ENCODE results near the gene LRIT3.

The LRIT3 gene, protein sequence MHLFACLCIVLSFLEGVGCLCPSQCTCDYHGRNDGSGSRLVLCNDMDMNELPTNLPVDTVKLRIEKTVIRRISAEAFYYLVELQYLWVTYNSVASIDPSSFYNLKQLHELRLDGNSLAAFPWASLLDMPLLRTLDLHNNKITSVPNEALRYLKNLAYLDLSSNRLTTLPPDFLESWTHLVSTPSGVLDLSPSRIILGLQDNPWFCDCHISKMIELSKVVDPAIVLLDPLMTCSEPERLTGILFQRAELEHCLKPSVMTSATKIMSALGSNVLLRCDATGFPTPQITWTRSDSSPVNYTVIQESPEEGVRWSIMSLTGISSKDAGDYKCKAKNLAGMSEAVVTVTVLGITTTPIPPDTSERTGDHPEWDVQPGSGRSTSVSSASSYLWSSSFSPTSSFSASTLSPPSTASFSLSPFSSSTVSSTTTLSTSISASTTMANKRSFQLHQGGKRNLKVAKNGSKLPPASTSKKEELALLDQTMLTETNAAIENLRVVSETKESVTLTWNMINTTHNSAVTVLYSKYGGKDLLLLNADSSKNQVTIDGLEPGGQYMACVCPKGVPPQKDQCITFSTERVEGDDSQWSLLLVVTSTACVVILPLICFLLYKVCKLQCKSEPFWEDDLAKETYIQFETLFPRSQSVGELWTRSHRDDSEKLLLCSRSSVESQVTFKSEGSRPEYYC

GRCh38 chr4:109847896-109848442, at the start of gene LRIT3:
Gene LRIT3 (plus strand): TSS chr4:109848107. CDS start chr4:109848202, 95 bp downstream.
- DNase-seq: no peak

- no peak for DNase-seq
These were observed 49.0 kb upstream of the LRIT3 start for GRCh38 chr4:109798866-109799265.

DNA sequence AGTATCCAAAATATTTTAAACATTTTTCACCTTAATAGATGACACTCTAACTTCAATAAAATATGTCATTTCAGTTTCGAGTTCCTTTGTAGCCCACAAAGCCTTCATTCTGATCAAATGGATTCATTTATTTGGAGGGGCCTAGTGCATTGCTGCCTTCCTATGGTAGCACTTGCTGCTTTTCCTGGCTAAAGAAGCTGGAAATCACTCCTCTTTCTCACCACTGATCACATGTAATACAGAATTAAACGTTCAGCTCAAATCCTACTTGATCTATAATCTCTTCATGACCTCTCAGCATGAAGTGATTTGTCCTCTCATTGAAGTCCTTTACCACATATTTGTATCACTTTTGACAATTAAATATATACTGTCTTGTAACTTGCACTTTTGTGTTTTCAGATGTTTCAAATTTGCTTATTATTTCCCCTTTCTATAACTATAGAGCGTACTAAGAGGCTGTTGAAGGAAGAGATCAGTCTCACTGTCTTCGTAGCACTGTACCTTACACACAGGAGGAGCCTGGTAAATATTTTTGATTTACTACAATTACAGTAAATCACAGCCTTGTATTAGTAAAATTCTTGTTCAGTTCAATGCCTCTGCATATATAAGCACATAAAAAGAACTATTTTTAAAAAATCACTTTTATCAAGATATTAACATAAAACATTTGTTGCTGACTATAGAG, 46.7 kb upstream of the LRIT3 start:
- DNase-seq: no peak

DNA sequence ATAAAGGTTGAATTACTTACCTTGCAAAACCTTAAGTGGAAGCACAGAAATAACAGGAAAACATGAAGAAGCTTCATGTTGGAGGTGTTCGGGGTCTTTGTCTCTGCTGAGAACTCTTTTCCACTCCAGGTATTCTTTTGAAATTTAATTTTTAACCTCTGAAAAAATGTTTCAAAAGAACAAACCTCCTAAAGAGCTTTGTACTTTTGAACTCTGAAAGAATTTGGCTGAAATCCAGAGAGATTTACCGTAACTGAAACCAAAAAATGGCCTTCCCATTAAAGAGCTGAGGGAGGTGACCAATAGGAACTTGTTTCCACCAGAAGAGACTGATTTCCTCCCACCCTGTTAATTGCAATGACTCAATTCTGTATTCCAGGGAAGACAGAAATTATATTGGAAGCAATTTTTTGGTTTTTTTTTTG, 46.0 kb upstream of the LRIT3 start, which contains the start of gene CFI:
Gene CFI, minus strand, starts transcription at position 105 of the 425 bp plus-strand sequence. Its CDS starts 28 bp downstream, at position 77.
- DNase-seq: no peak

DNA sequence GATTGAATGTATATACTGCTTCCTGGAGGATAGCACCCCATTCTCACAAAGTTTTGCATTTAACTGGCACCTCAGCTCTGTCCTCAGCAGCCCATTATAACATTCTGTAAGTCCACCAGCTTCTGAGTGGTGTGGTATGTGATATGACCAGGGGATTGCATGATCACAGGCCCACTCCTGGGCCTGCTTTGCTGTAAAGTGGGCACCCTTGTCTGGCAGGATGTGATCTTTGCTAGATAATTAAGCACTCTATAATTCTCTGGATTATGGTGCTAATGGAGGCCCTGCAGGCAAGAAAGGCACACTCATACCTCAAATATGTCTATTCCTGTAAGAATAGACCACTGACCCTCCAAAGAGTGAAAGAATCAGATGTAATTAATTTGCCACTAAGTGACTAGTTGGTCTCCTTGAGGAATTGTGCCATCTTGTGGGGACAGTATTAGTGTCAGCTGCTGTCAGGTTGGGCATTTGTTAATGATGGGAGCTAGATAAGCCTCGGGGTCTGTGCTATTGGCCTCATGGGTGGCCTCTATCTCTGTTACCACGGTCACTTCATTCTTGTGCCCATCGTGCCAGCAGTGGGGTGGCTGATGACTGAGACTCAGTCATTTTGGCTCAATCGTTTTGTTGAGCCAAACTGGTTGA, 43.9 kb upstream of the LRIT3 start:
- DNase-seq: no peak

DNA sequence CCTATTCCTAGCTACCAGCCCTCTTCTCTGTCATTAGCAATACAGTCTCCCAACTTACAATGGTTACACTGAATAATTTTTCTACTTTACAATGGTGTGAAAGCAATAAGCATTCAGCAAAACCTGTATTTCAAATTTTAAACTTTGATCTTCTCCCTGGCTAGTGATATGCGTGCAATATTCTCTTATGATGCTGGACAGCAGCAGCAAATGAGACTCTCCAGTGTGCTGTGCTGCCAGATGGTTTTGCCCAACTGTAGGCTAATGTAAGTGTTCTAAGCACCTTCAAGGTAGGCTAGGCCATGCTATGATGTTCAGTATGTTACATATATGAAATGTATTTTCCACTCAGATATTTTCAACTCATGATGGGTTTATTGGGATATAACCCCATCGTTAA, 38.3 kb upstream of the LRIT3 start:
- no peak for DNase-seq

GRCh38 chr4:109810552-109811387, 37.1 kb upstream of the LRIT3 start:
- no peak for DNase-seq

GRCh38 chr4:109811707-109812106, 36.2 kb upstream of the LRIT3 start:
- DNase-seq: no peak

- DNase-seq: peak; percentile 88 to 92
These were observed 32.5 kb upstream of the LRIT3 start, which contains the start of gene GAR1 for GRCh38 chr4:109815151-109816081. Gene GAR1 (plus strand): TSS chr4:109815762. CDS start chr4:109816165, 403 bp downstream.

DNA sequence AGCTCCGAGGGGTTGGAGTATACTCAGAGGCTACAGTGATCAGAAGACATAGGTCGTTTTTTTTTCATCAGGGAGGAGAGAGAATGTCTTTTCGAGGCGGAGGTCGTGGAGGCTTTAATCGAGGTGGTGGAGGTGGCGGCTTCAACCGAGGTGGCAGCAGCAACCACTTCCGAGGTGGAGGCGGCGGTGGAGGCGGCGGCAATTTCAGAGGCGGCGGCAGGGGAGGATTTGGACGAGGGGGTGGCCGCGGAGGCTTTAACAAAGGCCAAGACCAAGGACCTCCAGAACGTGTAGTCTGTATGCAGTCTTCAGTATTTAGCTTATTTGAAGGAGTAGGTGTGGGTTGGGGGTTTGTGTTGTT, 31.8 kb upstream of the LRIT3 start:
- DNase-seq: peak; percentile 55

DNA sequence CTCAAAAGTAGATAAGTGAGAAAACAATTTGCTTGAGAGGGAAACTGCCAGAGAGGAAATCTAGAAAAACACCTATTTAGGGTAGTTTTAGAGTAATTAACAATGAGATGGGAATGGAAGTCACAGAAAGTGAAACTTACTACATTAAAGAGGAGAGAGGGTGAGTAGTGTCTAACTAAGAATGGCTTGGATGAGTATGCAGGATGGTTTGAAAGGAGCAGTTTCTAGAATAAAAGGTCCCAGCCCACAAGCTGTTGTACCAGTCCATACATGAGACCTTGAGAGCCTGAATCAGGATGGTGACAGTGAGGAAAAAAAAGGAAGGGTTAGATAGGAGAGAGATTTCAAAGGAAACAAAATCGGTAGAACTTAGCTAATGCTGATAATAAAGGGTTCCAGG, 31.0 kb upstream of the LRIT3 start:
- no peak for DNase-seq

- no peak for DNase-seq
These were observed 29.6 kb upstream of the LRIT3 start for GRCh38 chr4:109818268-109818667.

GRCh38 chr4:109820563-109820962, 27.3 kb upstream of the LRIT3 start:
- no peak for DNase-seq

- no peak for DNase-seq
These were observed 26.7 kb upstream of the LRIT3 start for GRCh38 chr4:109821185-109821584.

DNA sequence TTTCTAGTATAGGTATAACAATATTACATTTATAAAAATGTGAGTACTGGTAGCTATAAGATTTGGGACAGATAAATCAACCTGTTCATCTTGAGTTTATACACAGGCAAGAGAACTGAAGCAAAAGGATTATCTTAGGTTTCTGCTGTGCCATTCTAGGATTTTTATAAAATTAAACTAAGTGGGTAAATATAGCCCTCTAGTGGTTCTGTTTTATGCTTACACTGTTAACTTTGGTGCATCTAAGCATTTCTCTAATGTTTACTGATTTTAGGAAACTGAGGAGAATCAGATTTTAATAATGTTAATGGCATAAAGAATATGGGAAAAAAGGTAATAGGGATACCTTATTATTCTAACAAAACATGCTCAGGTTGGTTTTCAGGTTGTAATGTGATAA, 21.2 kb upstream of the LRIT3 start:
- DNase-seq: no peak

DNA sequence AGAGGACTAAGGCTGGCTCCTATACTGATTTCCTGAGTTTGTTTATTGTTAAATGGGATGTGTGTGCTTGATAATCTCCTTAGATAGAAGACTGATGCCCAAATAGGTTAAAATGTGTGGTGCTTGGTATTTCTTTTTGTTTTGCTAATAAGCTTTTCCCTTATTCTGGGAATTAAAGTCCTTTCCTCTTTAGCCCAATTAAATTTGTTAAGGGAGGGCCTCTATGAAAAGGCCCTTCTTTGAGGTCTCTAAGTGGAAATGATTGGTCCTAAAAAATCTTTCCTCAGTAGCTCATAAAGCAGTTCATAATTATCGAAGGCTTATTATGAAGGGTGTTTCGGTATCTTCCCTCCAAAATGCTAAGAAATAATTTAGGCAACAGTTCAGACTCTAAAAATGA, 20.2 kb upstream of the LRIT3 start, which contains the start of gene RRH:
Gene RRH, plus strand, starts transcription at position 301 of the 400 bp plus-strand sequence. Its CDS starts 56 bp downstream, at position 357.
- no peak for DNase-seq

GRCh38 chr4:109833756-109834155, 14.2 kb upstream of the LRIT3 start:
- DNase-seq: no peak

GRCh38 chr4:109836985-109837384, 10.9 kb upstream of the LRIT3 start:
- DNase-seq: no peak

DNA sequence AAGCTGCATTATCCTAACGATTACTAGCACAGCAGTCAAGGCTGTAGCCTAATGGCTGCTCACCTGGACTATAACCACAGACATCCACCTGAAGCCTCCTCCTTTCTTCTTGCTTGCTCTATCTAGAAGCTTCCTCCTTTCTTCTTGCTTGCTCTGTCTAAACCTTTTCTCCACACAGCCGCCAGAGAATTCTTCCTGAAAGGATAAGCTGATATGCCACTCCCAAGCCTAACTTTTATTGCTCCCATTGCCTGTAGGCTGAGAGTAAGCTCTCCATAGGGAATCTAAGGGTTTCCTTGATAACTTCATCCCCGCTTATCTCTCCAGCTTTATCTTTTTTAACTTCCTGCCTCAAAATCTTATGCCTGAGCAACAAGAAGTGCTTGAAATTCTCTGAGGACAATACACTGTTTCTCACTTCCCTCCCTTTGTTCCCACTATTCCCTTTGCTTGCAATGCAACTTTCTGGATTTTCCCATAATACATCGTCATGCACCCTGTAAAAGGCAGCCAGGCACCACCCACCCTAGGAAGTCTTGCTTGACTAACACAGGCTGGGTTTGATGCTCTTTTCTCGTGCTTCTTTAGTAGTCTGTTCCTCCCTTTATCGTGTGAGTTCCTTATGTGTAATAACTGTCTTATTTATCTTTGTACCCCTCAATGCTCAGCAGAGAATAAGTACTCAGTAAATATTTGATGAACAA, 1.4 kb upstream of the LRIT3 start:
- no peak for DNase-seq

- DNase-seq: no peak
These were observed 594 bp downstream of the LRIT3 start for GRCh38 chr4:109848501-109848900.

Data from activated CD4-positive, alpha-beta T cell treated with anti-CD3 and anti-CD28 coated beads, Interleukin-2, amount 50 U/mL, for 48 hours (primary cell).